OCI-LY3 (cell line): Measurements from ENCODE around the gene POLR2M.

ENCODE experiments used
- H2AFZ ChIP-seq: fragments of 200-600, 300-600 bp; shearing (Covaris generic); 2 replicates; pipeline ENCODE4 v1.6.0; 2014; ENCODE audit warnings: antibody characterized with exemption, low read depth, low read length
- H3K27ac ChIP-seq: fragments of 200-600, 300-600 bp; sonication (generic); 2 replicates; pipeline ENCODE4 v1.5.1; 2014; ENCODE audit warnings: mild to moderate bottlenecking, low read length, moderate library complexity, mixed read lengths
- H3K27me3 ChIP-seq: fragments of 200-600, 300-600 bp; sonication (generic); 2 replicates; pipeline ENCODE4 v1.6.1; 2014; ENCODE audit warnings: low read depth, low read length, mixed read lengths
- H3K36me3 ChIP-seq: fragments of 200-600, 300-600 bp; sonication (generic); replicated peaks from 2 replicates; pipeline ENCODE3; 2014; ENCODE audit warnings: low read depth, low read length, mixed read lengths
- H3K4me1 ChIP-seq: fragments of 300-600, 200-600 bp; sonication (generic); 2 replicates; pipeline ENCODE4 v1.6.1; 2014; ENCODE audit warnings: low read length, mixed read lengths
- H3K4me2 ChIP-seq: fragments of 200-600, 300-600 bp; sonication (generic); 2 replicates; pipeline ENCODE4 v1.6.1; 2014; ENCODE audit warnings: low read length, mixed read lengths
- H3K4me3 ChIP-seq: fragments of 300-600, 200-600 bp; sonication (generic); 2 replicates; pipeline ENCODE4 v1.5.1; 2014; ENCODE audit warnings: antibody characterized with exemption, mild to moderate bottlenecking, low read length, moderate library complexity
- H3K79me2 ChIP-seq: fragments of 300-600, 200-600 bp; shearing (Covaris generic); 2 replicates; pipeline ENCODE4 v1.6.1; 2014; ENCODE audit warnings: mild to moderate bottlenecking, low read length, mixed read lengths
- H3K9ac ChIP-seq: fragments of 300-600, 200-600 bp; shearing (Covaris generic); 2 replicates; pipeline ENCODE4 v1.6.0; 2014; ENCODE audit warnings: mild to moderate bottlenecking, low read length, moderate library complexity
- H3K9me3 ChIP-seq: fragments of 200-600, 300-600 bp; shearing (Covaris generic); 2 replicates; pipeline ENCODE4 v1.6.1; 2014; ENCODE audit warnings: low read length, mixed read lengths; ENCODE audit not compliant: insufficient read depth
- H4K20me1 ChIP-seq: fragments of 200-600, 300-600 bp; sonication (generic); 2 replicates; pipeline ENCODE4 v1.6.1; 2016; ENCODE audit warnings: low read length, mixed read lengths; ENCODE audit not compliant: insufficient read depth
- EZH2phosphoT487 ChIP-seq: fragments of 200-600 bp; shearing (Covaris generic); IDR thresholded peaks from 2 replicates; pipeline ENCODE4 v1.6.1; 2018; ENCODE audit warnings: antibody characterized with exemption, mixed run types, low read depth
- TF ChIP-seq, protein P1 (sequence below): fragments of 200-600, 300-600 bp; sonication (generic); IDR thresholded peaks from 2 replicates; pipeline ENCODE4 v1.5.1; 2014; ENCODE audit warnings: antibody characterized with exemption, low read length, low read depth

POLR2M gene

DNA sequence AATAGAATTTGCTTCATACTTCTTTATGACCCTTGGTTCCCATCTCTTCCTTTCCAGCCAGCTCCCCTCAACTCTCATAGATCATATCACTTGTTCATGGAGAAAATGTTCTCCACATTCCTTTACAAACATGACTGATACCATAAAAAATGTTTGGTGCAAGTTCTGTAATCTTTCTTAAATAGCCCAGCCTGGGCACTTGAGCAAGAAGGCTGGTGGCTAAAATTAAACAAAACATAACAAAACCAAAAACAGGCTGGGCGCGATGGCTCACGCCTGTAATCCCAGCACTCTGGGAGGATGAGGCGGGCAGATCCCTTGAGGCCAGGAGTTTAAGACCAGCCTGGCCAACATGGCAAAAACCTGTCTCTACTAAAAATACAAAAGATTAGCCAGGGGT lies 8.9 kb upstream of the POLR2M start:
- no peaks in the 10 kb centered on the region for H4K20me1 ChIP-seq

DNA sequence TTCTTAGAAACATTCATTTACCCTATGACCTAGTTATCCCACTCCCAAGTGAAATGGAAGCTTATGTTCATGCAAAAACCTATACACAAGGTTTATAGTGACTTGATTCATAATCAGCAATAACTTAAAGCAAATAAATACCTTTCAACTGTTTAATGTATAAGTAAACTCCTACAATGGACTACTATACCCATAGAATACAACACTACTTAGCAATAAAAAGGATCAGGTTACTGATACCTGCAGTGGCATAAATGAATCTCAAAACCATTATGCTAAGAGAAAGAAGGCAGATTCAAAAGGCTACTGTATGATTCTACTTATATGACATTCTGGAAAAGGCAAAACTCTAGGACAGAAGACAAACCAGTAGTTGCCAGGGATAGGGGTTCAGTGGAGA lies 8.3 kb upstream of the POLR2M start:
- H3K4me1 ChIP-seq, result no peaks in the 10 kb centered on the region
- H3K36me3 ChIP-seq, result no peaks in the 10 kb centered on the region
- no peak overlapping the region for H3K27ac ChIP-seq
- no peaks in the 10 kb centered on the region for H4K20me1 ChIP-seq
- H2AFZ ChIP-seq, result no peak overlapping the region
- no peaks in the 10 kb centered on the region for H3K27me3 ChIP-seq
- no peak overlapping the region for H3K4me3 ChIP-seq
- no peaks in the 10 kb centered on the region for H3K9me3 ChIP-seq
- no peaks in the 10 kb centered on the region for H3K79me2 ChIP-seq
- TF ChIP-seq EZH2phosphoT487, result no peak
- TF ChIP-seq, protein P1, sequence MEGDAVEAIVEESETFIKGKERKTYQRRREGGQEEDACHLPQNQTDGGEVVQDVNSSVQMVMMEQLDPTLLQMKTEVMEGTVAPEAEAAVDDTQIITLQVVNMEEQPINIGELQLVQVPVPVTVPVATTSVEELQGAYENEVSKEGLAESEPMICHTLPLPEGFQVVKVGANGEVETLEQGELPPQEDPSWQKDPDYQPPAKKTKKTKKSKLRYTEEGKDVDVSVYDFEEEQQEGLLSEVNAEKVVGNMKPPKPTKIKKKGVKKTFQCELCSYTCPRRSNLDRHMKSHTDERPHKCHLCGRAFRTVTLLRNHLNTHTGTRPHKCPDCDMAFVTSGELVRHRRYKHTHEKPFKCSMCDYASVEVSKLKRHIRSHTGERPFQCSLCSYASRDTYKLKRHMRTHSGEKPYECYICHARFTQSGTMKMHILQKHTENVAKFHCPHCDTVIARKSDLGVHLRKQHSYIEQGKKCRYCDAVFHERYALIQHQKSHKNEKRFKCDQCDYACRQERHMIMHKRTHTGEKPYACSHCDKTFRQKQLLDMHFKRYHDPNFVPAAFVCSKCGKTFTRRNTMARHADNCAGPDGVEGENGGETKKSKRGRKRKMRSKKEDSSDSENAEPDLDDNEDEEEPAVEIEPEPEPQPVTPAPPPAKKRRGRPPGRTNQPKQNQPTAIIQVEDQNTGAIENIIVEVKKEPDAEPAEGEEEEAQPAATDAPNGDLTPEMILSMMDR, result no peak
- H3K4me2 ChIP-seq, result no peak overlapping the region
- H3K9ac ChIP-seq, result no peak overlapping the region

More for the DNA sequence above, 8.9 kb upstream of the POLR2M start:
- Histone ChIP-seq H3K4me2 (no peak overlapping the region), H2AFZ (no peak overlapping the region), H3K9ac (no peak overlapping the region), H3K27me3 (no peaks in the 10 kb centered on the region), H3K4me3 (no peak overlapping the region), H3K4me1 (0 out of 2 replicates have a peak, but pooled peaks cover 2% of the 10 kb centered on the region), H3K27ac (no peak overlapping the region), H3K36me3 (no peaks in the 10 kb centered on the region), H3K79me2 (no peaks in the 10 kb centered on the region), H3K9me3 (no peaks in the 10 kb centered on the region)
- TF ChIP-seq EZH2phosphoT487, result no peak
- TF ChIP-seq, protein P1, result no peak

DNA sequence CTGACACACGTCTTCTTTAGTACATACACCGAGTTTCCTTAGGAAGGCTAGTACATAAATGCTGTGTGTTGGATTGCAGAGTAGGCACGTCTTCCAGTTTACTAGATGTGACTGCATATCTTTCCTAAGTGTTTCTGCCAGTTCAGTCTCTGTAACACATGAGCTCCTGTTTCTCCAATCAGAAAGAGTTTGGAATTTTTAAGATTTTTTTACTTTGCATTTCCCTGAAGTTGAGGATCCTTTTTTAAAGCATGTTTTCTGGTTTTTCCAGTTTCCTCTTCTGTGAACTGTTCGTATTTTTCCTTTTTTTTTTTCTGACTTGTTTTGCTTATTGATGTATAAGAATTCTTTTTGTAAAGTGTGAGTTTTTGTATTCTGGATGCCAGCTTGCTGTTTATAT lies 7.5 kb upstream of the POLR2M start:
- no peak overlapping the region for H3K4me3 ChIP-seq
- no peaks in the 10 kb centered on the region for H3K27me3 ChIP-seq
- no peaks in the 10 kb centered on the region for H4K20me1 ChIP-seq
- no peaks in the 10 kb centered on the region for H3K36me3 ChIP-seq
- H3K4me2 ChIP-seq, result no peak overlapping the region
- H3K4me1 ChIP-seq, result no peaks in the 10 kb centered on the region
- H3K9ac ChIP-seq, result no peak overlapping the region
- no peaks in the 10 kb centered on the region for H3K79me2 ChIP-seq
- TF ChIP-seq EZH2phosphoT487, result no peak
- TF ChIP-seq, protein P1, result no peak
- H3K9me3 ChIP-seq, result no peaks in the 10 kb centered on the region
- no peak overlapping the region for H3K27ac ChIP-seq
- H2AFZ ChIP-seq, result no peak overlapping the region

DNA sequence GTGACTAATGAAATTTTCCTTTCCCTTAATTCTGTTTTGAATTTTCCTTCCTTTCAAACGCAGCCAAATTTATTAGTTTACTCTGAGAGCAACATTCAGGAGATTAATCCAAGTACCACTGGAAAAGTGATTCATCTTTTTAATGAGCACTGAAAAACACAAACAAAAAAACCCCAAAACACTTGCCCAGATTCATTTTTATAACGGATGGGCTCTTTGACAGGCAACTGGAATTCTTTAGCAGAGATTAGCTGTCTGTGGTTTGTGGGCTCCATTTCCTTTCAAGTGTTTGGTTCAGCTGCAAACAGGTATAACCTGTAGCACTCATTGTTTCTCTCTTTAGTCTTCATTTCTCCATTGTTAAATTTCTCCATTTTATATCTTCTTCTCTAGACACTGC lies 3.1 kb upstream of the POLR2M start:
- TF ChIP-seq, protein P1, result no peak
- no peak for TF ChIP-seq EZH2phosphoT487
- H3K27ac ChIP-seq, result no peak overlapping the region
- H2AFZ ChIP-seq, result no peak overlapping the region; the same call in 1 of the 2 replicates
- H3K4me1 ChIP-seq, result peaks cover 16% of the 10 kb centered on the region
- no peak overlapping the region for H3K9ac ChIP-seq
- H3K27me3 ChIP-seq, result no peaks in the 10 kb centered on the region
- peaks cover 21% of the 10 kb centered on the region for H3K79me2 ChIP-seq
- peaks cover 3% of the 10 kb centered on the region for H3K36me3 ChIP-seq
- H3K9me3 ChIP-seq, result no peaks in the 10 kb centered on the region
- H3K4me3 ChIP-seq, result no peak overlapping the region
- no peak overlapping the region for H3K4me2 ChIP-seq
- peaks cover 6% of the 10 kb centered on the region; the same call in 1 of the 2 replicates for H4K20me1 ChIP-seq
